Astrocyte of the hippocampus (primary cell): Measurements from ENCODE around the gene SPARCL1.
A peak's percentile ranks its signal among the peaks of the same experiment; 100 is the strongest.

Source experiments
- DNase-seq: peaks from one replicate; pipeline ENCODE4 v3.0.0; 2011; ENCODE audit warnings: low read depth, low spot score

Gene SPARCL1

DNA sequence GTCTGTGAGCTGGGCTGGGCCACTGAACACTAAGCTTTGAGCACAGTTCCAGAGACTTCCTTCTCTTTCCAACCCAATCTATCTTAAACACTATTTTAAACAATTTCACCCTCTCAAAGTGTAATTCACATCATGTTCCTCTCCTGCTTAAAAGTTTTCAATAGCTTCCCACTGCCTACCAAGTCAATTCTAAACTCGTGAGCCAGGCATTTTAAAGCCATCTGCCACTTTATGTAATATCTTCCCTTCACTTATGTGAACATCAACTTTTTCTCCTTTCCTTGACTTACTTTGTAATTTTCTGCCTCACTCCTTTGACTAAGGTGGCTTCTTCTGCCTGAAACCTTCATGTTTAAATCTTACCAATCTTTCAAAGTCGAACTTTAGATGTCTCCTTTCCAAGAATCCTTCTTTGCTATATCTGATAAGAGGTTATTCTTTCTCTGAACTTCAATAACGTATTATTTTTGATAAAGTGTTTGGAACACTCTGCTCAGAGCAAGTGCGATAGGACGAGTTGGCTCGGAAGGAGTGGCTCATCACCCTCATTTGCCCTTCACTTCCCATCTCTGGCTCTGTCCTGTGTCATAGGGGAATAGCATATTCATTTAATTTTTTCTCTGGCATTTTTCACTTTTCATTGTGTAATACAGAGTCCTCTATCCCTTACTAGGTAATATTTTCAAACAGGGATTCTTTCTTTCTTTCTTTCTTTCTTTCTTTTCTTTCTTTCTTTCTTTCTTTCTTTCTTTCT is 13.0 kb upstream of the SPARCL1 start:
- DNase-seq, result no peak

DNA sequence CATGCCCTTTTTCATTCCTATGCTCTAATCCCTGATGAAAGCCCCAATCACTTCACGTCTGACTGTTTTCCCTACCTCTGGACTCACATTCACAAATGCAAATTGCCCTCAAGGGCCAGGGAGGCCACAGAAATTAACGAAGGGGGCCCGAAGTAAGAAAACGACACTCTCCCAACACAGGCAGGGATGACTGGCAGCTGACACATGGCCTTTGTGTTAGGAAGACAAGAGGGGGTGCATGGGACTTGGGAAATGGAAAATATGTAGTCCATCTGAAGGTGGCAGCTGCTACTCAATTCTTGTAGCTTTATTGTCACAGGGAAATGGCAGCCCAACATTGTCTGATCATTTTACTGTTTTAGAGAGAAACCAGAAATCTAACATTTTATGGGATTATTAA is 12.3 kb upstream of the SPARCL1 start:
- DNase-seq, result no peak

DNA sequence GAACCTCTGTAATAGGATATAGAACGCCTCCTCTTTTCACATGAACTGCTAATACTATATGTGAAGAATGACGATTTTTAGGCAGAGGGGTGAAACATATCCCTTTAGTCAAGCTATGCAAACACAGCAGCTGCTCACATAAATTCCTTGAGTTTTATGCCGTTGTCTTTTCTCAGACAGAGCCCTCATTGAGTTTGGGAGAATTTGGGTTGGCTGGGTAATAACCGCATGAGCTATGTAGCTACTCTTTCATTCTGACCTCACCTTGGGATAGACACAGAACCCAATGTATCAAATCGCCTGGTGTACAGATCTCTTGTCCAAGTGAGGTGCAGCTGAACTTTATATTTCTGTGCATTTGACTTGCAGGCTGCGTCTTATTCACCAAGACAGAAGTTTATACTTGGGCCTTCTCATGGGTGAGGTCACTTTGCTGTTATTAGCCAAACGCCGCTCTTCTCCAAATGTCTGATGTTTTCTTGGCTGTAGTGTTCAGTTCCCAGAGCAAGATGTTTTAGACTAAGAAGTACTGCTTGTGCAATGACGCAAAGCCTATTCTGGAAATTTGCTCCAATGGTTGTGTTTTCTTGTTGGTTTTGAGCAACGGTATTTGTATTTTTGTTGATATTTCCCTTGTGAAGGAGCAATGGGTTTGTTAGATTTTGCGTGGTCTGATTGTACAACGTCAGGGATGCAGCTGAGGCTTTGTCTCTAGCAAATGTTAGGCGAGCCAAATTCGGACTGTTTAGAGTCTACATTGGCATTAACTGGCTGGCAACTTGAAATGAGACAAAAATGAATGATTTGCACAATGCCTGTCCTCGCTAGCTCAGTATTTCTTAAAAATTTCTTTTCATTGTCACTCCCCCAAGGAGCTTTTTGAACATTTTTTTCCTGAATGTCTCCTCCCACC is 11.2 kb upstream of the SPARCL1 start:
- no peak for DNase-seq

DNA sequence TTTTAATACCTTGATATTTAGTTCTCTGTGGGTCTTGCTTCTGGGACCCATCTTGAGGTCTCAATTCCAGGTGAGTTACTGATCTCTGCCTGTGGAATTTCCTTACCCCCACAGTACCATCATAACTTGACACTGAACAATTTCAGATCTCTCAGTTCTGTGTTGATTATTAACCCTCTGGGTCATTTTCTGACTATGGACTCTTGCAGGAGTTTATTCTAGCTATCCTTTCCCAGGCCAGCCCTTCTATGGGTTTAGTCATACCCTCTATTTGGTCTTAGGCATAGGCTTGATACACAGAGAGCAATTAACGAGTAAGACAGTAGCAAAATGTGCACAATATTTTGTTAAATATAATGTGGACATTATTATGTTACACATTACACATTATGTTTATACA is 3.7 kb upstream of the SPARCL1 start:
- no peak for DNase-seq

DNA sequence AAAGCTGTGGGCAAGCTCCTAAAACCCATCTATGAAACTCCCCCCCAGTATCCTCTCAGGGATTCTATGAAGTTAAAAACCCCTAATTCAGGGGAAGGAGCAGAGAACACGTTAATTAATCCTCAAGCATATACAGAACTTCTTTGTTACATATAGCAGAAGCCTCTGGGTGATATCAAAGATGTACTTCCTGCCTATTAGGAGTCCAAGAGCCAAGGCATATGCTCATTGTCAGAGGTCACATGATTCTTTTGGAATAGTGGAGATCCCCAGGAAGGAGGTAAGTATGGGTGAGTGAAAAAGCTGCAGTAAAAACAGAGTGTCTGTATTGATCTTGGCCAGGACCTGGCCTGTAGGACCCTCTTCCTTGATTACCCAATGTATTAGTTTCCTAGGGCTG is 2.9 kb upstream of the SPARCL1 start:
- no peak for DNase-seq

DNA sequence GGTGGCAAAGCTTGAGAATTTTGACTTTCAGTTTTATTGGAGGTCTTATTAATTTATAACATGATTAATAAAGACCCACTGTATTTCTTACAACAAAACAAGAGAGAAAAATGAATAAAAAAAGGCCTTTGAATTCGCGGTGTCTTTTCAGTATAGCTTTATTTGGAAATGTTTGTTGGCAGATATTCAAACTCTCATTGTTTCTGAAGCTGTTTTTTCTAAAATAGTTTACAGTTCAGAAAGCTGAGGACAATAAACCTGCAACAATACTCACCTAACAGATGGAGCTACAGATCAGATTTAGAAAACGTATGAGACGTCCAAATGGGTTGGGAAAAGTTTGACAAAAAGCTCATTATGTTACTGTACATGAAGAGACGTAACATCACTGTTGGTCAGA is 2.4 kb upstream of the SPARCL1 start:
- DNase-seq, result no peak

DNA sequence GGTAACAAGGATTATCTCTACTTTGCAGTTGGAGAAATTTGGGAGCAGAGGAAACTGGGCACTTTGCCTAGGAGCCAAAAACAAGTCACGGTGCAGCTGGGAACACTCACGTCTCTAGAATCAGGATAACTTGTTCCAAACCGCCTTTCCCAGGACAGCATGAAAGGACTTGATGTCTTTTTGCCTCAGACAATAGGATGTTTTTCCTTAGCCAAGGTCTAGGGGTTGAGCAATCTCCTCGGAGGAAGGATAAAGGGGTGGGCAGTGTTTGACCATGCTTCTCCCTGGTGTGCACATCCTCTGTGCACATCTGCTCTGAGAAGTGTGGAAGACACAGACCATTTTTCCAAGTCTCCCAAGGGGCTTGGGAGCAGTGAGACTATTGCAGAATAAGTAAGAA is 1.7 kb upstream of the SPARCL1 start:
- DNase-seq, result no peak

DNA sequence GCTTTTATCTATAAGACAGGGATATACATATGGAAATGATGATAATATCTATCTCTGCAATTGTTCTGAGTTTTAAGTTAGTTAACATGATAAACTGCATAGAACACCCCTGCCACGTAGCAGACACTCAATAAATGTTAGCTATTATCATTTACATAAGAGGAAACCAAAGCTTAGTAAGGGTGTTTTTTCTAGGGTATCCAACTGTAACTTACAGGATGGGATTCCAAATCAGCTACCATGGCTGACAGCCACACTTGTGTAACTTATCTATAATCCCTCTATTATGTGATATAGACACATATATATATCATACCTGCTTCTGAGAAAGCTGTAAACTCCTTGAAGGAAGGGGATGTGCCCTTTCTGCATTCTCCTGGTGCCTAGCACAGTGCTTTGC is 1.1 kb upstream of the SPARCL1 start:
- DNase-seq, result no peak

DNA sequence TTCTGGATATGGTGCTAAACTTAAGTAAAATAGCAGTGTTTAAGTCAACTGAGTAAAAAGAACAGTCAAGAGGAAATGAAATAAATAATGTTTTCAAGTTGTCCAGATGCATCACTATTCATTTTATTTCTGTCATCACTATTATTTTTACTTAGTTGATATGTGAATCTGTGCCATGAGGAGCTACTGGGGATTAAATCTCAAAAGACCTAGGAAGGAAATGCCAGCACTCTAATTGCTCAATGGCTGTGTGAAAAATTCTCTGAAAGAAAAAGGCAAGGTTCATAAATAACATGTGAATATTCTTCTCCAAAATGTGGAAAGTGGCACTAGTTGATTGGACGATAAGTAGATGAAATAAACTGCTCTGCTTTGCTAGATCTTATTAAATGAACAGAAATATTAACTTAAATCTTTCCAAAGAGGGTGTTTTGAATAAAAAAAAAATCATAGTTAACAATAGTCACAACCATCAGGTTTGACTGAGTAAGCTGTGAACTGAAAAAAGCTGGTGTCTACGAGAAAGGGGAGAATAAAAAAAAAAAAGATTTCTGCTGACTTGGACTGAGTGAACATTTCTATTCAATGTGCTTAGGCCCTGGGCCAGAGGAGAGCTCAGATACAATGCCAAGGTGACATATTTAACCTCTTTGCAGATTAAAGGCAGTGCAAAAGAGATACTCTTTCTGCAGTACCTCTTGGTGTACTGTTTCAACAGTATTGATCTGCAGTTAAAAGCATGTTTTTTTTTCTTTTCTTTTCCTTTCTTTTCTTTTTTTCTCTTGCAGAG is 1.6 kb downstream of the SPARCL1 start:
- no peak for DNase-seq

DNA sequence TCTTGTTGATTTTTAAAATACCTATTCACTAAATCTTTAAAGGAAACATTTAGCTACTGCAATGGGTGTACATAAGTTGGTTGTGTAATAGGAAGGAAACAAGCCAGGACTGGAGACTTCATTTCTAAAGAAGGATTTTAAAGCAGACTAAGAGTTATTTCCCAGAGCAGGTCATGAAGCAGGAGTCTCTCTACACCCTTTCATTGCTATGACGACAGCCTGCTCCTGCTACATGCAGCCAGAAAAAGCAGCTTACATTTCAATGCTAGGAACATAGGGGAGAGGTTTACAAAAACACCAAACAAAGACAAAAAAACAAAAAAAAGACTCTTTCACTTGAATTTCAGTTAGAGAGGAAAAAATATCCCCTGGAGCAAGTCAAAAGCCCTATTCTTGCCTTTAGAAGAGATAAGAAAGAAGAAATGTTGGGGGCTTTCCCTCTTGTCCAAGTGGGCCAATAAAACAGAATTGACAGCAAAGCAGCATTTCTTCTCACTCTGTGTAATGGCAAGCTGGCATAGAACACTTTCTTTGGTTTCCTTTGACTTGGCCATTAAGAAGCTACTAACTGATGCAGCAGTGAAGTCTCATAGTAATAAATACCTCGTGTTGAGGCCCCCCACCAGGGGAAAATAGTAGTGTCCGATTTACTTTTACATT is 3.4 kb downstream of the SPARCL1 start:
- peak; percentile 51 for DNase-seq

DNA sequence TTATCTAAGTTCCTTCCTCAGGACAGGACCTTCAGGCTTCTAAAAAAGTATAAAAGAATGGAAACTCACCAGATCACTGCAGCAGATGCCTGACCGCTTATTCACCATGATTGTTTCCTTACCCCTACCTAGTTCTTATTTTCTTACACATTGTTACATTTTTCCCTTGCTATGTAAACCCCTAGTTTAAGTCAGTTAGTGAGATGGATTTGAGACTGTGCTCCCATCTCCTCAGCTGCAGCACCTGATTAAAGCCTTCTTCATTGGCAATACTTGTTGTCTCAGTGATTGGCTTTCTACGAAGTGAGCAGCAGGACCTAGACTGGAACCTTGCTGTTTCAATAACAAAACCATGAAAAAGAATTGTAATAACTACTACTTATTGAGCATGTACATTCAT is 4.7 kb downstream of the SPARCL1 start:
- DNase-seq, result no peak

DNA sequence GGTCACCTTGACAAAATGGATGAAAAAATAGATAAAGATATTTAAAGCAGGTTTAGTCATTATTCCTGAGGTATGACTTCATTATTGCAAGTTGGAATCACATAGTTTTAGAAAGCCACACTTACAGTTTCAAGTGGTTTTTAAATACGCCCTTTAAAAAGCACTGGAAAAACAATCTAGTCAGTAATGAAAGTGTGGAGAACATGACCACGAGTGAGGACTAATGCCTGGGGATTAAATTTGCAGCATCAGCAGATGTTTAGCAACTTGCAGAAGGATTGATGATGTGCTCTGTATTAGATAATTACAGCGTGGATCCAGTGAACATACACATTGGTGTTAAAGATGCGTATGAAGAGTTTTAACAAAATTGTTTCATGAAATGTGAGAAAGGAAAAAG is 5.9 kb downstream of the SPARCL1 start:
- no peak for DNase-seq

DNA sequence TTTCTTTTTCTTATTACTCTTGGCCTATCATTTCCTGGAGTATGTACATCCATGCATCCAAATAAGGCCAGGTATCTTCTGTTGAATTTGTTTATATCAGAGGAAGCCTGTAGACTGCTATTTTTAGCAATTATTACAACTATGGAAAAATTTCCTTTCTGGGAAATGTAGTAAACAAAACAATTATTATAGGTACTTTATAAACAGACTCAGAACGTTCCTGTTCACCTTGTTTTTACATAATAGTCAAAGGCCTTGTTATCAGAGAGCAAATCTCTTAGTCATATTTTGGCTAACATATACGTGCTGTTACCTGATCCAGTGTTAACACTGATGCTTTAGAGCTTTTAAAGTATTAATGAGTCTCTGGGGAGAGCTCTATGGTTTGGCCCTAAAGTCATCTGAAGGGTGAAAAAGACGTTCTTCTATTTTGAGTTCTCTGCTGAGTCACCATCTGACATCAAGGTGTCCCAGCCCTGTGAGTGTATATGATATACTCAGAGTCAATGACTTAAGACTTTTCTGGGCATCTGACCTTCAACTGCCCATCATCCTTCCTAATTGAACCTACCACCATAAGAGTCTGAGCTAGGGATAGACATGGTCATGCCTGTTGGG is 7.3 kb downstream of the SPARCL1 start:
- peak; percentile 25 for DNase-seq

DNA sequence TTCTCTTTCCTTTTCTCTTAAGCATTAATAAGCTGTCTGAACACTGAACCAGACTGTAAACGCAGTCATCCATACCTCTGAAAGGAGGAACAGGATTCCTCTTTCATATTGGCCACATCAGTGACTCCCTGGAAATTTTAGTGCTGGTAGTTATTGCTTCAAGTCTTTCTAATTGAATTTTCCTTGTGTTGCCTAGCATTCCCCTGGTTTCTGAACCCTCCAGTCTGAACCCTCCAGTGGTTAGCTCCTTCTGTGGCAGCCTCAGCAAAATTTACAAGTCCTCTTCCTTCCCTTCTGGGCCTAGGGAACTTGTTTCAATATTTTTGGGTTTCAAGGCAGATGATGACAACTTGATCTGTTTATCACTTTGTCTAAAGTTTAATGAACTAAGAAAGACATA is 7.9 kb downstream of the SPARCL1 start:
- no peak for DNase-seq

DNA sequence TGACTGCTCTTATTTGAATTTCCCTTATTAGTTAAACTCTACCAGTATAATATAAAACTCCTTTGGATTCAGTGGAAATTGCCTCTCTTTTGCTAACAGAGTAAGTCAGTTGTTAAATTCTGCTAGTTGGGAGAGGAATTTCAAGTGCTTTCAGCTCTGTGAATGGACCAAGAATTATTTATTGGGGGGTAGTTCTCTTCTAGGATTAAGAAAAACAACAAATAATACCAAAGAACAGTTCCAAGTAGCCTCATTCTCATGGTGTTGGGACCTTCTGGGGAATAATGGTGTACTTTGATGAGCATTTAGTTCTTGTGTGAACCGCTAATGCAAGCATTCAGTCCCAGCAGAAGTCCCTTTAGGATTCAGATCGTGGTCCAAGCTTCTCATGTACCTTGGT is 11.6 kb downstream of the SPARCL1 start:
- no peak for DNase-seq

DNA sequence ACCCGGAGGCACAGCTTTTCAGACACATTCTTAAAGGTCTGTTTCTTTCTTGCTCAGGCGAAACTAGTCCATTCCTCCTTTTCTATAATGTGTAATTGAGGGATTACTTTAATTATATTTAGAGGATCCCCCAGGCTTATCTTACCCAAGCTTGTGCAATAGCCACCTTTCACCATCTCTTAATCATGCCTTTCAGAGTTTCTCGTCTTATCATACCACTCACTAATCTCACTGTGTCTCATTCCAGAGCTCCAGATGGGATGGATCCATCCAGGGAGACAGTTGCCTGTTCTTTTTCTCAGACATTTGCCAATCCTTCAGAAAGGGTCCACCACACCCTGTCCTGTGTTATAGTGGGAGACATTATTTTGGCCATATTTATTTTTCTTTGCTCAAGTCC is 12.5 kb downstream of the SPARCL1 start:
- no peak for DNase-seq

DNA sequence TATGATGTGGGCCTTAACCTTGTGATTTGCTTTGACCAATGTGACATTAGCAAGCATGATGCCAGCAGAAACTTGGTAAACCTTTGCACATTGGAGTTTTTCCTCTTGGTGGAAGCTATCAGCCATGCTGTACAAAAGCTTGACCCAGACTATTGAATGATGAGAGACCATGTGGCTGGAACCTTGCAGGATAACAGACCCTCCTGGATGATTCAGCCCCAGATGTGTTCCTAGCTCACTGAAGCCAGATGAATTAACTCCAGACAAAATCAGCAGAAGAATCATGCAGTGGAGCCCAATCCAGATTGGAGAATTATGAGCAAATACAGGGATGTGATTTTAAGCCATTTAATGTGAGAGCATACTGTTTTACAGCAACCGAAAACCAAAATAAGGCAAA is 16.8 kb downstream of the SPARCL1 start:
- no peak for DNase-seq

DNA sequence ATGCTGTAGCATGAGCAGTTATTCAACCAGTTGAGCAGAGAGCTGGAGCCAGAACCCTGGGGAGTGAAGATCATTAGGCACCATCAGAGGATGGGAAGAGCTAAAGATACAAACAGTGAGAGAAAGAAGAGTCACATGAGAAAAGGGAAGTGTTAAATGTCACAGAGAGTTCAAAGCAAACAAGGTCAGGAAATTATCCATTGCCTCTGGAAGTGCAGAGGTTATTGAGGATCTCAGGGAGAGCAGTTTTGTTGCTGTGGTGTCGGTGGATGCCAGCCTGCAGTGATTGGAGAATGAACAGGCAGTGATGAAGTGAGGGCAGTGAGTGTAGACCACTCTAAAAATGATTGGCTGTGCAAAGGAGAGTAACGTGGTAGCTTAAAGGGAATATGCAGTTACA is 17.7 kb downstream of the SPARCL1 start:
- no peak for DNase-seq

DNA sequence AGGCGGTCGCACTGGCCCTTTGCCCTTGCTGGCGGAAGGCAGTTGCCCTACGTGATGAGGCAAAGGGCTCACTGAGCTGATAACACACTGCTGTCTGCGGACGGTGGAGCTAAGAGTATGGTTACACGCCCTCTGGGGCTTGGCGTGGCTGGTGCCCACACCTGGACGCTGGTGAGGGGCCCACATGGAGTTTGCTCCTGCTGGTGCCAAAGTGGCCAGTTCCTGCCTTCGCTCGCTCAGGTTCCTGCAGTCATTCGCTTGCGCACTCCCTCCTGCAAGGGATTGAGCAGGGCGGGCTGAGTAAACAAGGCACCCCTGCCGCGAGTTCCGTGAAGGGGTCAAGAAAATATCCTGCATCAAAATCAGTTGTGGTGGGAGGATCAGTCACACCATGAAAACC is 18.4 kb downstream of the SPARCL1 start:
- no peak for DNase-seq

DNA sequence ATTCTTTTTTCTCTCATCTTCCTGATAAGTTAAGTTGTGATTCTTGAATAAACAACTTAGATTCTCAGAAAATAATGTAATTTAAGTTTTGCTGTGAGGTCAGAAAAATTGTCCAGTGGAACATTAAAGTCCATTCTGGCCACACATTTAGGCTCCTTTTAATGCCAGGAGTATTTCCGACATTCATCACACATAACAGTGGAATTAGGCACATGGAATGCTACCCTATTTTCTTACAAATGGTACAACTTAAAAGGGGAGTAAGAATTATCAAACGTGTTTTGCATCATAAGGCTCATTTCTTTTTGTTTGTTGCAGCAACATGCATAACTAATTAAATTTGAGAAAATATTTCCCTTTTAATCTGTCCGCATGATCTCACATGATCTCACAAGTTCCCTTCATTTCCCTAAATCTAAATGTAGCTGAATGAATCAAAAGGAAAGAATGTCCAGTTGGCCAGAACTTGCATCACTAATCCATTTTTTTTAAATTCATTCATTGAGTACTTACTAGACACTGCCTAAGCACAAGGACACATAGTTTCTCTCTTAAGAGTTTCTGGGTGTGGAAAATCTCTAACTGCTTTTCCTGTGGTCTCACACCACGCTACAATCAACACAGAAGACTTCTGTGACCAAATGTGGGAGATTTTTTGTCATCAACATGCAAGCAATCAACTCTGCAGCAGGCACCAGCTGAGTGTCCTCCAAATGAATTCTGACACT is 22.0 kb downstream of the SPARCL1 start:
- peak; percentile 85 for DNase-seq

DNA sequence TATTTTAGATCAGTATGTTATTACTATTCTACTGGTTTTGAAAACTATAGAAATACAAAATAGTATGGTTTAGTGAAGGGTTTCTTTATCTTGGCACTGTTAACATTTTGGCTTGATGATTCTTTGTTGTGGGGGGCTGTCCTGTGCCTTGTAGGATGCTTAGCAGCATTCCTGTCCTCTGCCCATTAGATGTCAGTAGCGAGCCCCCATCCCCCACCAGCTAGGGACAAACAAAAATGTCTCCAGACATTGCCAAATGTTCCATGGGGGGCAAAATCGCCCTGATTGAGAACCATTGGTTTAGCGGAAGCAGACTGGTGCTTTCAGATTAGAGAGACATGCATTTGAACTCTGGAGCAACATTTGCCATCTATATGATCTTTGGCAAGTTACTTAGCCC is 23.3 kb downstream of the SPARCL1 start:
- no peak for DNase-seq
